GM12865 (cell line): Measurements from ENCODE around the gene ZNF330.

Source experiments
- DNase-seq: peaks from one replicate; pipeline ENCODE4 v3.0.0; 2010; ENCODE audit warnings: low read depth
- H3K4me3 ChIP-seq: 2 replicates; pipeline ENCODE4 v1.5.1; 2011; ENCODE audit warnings: mild to moderate bottlenecking, low read depth, low read length, control low read depth
- CTCF ChIP-seq: IDR thresholded peaks from 2 replicates; pipeline ENCODE4 v1.5.1; 2011; ENCODE audit warnings: low read length, control low read depth, low read depth, inconsistent platforms; ENCODE audit not compliant: insufficient read depth; ENCODE audit errors: missing control alignments

ZNF330 gene

GRCh38 chr4:141275834-141276233 lies 55.1 kb downstream of the ZNF330 start:
- no peak for TF ChIP-seq CTCF

GRCh38 chr4:141283152-141283551 lies 62.5 kb downstream of the ZNF330 start:
- no peak for TF ChIP-seq CTCF
- H3K4me3 ChIP-seq: no peak overlapping the region
- DNase-seq: no peak

More at GRCh38 chr4:141275834-141276233, 55.1 kb downstream of the ZNF330 start:
- H3K4me3 ChIP-seq: no peak overlapping the region
- DNase-seq: no peak

- TF ChIP-seq CTCF: no peak
- H3K4me3 ChIP-seq: no peak overlapping the region
- DNase-seq: no peak
These were observed 62.9 kb downstream of the ZNF330 start for GRCh38 chr4:141283563-141283962.
